GM18868 (cell line): ENCODE measurements around the gene NUDT5.

Source experiments
- ATAC-seq: cut with Tn5 transposase; IDR thresholded peaks from one replicate; pipeline ENCODE4 v1.9.1; 2021; ENCODE audit warnings: mild to moderate bottlenecking, moderate library complexity; ENCODE audit not compliant: unreplicated experiment

Gene NUDT5

DNA sequence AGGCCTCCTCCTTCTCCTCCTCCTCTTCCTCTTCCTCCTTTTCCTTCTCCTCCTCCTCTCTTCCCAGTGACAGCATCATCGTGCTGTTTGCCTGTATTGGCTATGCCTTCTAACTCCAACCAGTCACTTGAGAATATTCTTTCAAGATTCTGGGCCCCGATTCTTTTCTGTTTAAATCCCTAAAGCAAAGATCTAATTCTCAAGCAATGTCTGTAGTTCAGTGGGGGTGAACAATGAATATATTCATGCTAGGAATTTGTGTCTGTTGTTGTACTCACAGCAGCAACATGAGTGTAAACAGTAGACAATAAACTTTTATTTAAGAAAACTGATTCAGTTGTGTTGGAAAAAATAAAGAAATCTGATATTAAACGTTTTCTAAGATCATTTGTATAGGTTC lies 30.7 kb downstream of the NUDT5 start:
- ATAC-seq: no peak

DNA sequence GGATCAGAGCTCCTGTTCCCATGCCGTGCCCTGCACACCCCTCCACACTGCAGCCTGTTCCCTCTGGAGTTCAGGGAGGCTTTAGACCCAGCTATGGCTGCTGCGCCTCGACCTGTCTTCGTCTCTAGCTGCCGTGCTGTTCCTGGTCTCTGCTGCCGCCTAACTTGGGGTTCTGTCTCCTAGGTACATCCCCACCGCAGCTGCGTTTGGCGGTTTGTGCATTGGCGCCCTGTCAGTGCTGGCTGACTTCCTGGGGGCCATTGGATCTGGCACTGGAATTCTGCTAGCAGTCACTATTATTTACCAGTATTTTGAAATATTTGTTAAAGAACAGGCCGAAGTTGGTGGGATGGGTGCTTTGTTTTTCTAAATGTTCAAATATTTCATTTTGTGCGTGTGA lies 31.6 kb downstream of the NUDT5 start:
- ATAC-seq: no peak

DNA sequence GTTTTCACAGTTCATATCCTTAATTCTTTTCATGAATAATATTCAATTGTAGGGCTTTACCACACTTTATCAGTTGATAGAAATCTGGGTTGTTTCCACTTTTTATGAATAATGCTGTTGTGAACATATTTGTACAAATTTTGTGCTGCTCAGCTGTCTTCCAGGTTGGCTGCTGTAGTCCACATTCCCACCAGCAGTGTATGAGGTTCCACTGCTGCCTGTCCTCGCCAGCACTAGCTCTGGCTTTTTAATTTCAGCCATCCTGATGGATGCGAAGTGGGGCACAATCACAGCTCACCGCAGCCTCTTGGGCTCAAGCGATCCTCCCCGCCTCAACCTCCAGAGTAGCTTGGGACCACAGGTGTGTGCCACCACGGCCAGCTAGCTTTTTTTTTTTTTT lies 32.8 kb downstream of the NUDT5 start:
- ATAC-seq: no peak

DNA sequence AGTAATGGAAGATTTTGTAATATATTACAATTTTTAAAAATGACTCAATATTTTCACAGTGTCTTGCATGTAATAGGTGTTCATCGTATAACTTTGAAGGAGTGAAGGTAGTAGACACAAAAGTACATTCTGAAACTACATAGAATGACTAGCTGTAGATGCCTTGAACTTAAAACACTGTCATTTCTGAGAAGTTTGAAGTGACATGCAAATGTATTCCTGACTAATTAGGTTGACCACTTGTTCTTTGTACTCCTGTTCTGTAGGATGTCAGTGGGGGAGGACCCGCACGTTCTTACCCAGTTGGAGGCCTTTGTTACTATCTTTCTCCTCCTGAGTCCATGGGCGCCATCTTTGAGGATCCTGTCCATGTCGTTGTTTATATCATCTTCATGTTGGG lies 35.0 kb downstream of the NUDT5 start:
- ATAC-seq: no peak

DNA sequence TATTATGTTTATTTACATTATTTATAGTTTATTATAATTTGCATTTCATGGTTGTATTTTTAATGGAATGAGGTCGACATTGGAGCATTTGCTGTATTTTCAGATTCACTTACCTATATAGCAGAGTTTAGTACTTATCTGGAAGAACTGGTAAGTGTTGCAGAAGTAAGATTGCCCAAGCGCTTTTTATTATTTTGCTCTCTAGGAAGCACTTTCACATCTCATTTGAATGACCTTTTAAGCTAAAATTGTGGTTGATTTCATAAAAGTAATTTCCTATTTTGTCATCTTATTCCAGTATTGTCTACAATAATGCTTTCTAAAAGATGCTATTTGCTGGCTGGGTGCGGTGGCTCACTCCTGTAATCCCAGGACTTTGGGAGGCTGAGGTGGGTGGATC lies 37.6 kb downstream of the NUDT5 start:
- ATAC-seq: no peak

DNA sequence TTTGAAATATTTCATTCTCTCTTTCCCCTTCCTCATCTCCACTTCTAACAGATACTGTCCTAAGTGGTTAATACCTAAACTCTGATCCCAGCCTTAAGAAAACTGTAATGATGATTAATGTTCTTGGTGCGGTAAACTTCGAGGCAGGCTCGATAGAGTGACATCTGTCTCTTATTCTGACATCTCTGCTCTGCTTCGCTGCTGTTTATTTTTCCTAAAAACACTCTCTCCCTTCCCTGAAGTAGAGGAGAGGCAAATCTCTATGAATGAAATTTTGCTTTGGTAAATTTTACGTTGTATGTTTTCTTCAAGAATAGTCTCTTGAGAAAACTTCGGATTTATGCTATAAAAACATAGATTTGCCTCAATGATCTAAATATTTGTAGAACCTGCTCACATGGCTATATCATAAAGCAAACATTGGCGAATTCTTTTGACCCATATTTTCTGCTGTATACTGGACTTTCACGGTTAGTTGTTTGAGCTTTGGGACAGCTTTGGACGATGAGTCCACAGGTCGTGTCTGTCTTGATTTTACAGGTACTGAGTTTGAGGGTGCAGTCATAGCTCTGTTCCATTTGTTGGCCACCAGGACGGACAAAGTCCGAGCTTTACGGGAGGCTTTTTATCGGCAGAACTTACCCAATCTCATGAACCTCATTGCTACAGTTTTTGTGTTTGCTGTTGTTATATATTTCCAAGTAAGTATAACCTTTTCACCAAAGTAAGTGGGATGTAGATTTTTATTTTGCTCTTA lies 39.1 kb downstream of the NUDT5 start:
- ATAC-seq: no peak

DNA sequence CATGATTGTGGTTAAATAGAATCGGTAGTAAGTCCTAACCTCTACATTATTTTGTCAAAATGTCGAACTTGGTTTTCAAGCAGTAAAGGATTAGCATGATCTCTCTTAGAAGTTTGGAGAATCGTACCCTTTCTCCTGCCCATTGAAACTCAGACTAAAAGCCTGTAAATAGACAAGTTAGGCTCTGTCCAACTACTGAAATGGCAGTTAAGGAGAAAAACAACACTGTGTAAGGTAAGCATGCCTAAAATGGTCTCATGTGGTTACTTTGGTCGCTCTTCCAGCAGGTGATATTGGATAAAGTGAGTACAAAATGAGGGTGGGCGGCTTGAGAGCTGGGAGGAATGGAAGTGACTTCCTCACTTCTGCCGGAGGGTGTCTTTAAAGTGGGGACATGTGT lies 41.2 kb downstream of the NUDT5 start:
- ATAC-seq: no peak

DNA sequence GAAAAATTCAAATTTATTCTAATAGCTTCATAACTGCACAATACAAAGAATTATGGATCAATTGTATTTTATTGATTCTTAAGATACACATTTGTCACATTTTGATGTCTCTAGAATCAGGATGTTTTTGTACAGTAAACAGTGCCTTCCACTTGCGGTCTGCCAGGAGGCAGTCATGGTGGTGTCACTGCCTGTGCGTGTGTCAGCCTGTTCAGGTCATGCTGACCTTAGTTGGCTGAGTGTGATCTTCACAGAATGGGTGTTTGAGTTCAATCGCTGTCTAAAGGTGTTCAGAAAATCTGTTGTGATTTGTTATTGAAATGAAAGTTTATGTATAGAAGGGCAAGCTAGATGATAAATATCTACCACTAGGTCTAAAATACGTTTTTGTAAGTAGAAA lies 45.5 kb downstream of the NUDT5 start:
- no peak for ATAC-seq

DNA sequence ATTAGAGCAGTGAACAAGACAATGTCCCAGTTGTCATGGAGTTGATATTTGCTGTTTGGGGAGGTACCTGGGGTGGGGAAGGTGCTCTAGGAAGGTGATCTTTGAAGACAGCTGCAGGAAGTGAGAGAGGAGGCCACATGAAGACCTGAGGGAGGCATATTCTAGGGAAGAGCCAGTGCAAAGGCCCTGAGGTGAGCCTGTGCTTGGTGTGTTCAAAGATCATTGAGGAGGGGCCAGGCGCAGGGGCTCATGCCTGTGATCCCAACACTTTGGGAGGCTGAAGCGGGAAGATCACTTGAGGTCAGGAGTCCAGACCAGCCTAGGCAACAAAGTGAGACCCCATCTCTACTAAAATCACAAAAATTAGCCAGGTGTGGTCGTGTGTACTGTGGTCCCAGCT lies 51.2 kb downstream of the NUDT5 start:
- ATAC-seq: no peak

DNA sequence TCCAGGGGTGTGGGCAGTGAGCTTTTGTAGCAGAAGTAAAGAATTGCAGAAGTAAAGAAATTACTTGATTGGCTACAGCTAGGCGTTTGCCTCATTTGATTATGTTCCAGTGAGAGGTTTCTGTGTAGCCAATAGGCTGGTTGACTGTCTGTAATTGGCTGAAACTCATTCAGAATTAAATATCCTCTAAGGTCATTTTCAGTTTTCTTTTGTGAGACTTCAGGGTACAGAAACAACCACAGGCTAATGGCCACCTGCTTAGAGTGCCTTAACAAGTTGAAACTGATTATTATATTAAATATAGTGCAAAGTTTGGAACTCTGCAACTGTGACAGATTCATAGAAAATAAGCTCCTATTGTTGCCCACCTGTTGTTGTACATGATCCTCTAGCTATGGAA lies 55.7 kb downstream of the NUDT5 start:
- ATAC-seq: no peak

DNA sequence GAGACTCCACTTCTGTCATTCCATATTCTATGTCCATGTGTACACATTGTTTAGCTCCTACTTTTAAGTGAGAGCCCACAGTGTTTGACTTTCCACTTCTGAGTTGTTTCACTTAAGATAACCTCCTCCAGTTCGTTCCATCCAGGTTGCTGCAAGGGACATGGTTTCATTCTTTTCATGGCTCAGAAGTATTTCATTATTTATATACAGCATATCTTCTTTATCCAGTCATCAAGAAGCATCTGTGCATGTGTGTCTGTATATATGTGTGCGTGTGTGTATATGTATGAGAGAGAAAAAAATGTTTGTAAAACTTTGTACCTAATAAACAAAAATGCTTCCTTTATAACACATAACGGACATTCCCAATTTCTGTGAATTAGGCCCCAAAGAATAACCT lies 60.1 kb downstream of the NUDT5 start:
- ATAC-seq: no peak

DNA sequence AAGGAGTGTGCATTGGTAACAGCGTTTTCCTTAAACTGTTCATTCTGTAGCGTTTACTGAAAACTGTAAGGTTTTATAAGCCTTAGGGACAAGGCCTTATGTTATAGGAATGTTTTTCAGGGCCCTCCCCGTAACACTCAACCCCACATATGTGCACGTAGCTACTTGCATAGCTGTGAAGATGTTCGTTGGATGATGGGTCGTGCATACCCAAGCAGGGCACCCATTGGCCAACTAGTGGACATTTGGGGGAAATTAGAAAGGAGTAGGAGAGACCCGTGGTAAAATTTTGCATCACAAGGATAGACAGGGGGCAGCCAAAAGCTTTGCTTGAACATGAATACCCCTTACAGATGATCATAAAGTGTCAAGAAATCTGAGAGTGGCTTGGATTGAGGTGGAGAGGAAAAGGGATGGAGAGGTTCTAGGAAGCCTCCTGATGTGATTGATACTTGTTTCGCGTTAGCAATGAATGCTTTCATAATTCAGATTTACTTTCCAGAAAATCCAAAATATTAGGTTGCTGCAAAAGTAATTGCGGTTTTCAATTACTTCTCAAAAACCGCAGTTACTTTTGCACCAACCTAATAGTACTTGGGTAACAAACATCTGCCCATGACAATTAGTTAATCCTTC lies 65.3 kb downstream of the NUDT5 start:
- peak; percentile 46 for ATAC-seq

DNA sequence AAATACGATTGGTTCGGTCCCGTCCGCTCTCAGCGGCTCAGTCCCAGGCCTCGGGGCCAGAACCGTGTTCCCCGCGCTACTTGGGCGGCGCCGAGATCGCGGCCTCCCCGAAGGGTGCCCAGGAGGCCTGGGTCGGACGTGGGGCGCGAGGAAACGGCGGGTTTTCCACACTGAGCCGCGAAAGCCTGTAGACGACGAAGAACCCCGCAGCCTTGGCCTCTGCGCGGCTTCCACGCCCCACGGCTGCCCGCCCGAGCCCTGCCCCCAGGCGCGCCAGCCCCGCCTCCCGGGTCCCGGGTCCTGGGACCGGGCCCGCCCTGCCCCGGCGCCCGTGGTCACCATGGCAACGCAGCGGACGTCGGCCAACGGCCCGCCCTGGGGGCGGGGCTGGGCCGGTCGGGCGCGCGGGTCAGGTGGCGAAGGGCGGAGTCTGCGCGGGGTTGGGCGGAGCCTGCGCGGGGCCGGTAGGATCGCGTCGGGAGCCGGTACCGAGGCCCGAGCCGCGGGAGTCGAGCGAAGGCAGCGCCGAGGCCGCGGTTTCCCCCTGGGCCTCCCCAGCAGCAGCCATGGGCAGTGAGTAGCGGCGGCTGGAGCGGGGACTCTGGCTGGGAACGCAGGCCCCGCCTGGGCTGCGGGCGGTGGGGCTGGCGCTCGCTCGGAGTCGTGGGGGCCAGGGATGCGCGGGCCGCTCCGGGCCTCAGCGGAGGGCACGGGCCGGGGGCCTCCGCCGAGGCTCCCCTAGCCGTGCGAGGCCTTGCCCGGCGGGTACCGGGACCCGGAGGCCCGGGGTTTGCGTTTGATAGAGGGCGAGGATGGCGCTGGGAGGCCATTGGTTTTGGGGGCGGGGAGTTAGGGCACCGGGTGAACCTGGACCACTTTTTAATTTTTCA lies 66.2 kb downstream of the NUDT5 start, which contains the start of gene SEC61A2:
Gene SEC61A2, plus strand, starts transcription at position 456 of the 890 bp plus-strand sequence. Its CDS starts 111 bp downstream, at position 567.
- ATAC-seq: peak; percentile 88

DNA sequence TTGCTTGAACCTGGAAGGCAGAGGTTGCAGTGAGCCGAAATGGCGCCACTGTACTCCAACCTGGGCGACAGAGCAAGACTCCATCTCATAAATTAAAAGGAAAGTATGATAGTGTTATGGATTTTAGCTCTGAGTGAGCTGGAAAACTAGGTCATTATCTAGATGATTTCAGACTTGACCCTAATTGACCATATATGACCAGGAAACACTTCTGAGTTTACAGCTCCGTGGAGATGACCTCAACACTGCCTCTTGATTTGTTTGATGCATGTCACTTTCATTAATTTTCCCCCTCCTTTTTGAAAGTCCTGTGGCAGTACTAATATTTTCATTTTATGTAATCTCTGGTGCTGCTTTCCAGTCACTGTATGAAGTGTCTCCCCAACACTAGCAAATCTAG lies 74.0 kb downstream of the NUDT5 start:
- ATAC-seq: no peak
